SU-DHL-6 (cell line): ENCODE measurements around the gene CIB1.

Experiments
- EZH2phosphoT487 ChIP-seq: fragments of 200-600 bp; sonication (generic), shearing (Covaris generic); conservative IDR thresholded peaks from 2 replicates; pipeline ENCODE4 v1.6.1; 2018; ENCODE audit warnings: mild to moderate bottlenecking, antibody characterized with exemption, low read length, moderate library complexity, mixed read lengths
- TF ChIP-seq, protein P1 (sequence below): fragments of 200-600 bp; sonication (generic); IDR thresholded peaks from one replicate; pipeline ENCODE4 v1.5.1; 2017; ENCODE audit warnings: antibody characterized with exemption, mild to moderate bottlenecking, low read length, moderate library complexity; ENCODE audit not compliant: insufficient read depth, poor library complexity, severe bottlenecking

DNA sequence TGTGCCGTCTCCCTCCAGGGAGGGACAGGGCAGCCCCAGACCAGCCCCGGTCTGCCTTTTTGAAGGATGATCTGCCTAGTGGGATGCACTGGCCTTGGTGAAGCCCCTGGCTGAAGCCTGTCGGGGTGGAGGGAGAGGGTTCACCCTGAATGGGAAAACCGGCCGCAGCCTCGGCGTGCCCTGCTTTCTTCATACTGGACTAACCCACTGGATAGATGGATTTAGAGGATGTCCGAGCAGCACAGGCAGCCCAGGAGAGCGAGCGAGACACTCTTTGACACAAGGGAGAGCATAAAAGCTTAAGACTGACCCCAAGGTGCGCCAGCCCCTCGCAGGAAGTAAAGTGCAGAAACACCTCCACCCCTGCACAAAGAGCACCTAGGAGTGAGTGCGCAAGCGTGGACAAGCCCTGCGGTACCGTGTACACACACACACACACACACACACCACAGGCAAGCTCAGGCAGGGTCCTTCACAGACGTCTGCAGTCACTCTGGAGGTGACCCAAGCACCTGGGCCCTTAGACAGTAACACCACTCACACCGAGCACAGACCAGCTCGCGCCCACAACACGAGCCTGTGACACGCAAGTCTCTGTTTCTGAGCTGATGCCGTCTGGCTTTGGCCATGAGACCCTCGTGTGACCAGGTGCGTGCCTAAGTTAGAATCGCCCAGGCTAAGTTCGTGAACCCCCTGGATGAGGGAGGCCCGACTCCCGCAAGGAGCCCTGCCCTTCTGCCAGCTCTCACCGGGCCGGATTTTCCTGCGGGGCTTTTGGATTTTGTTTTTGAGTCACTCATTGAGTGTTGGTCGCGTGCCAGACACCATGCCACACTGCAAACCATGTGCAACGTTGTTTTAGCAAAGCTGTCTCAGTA is 21.3 kb downstream of the CIB1 start:
- TF ChIP-seq, protein P1, sequence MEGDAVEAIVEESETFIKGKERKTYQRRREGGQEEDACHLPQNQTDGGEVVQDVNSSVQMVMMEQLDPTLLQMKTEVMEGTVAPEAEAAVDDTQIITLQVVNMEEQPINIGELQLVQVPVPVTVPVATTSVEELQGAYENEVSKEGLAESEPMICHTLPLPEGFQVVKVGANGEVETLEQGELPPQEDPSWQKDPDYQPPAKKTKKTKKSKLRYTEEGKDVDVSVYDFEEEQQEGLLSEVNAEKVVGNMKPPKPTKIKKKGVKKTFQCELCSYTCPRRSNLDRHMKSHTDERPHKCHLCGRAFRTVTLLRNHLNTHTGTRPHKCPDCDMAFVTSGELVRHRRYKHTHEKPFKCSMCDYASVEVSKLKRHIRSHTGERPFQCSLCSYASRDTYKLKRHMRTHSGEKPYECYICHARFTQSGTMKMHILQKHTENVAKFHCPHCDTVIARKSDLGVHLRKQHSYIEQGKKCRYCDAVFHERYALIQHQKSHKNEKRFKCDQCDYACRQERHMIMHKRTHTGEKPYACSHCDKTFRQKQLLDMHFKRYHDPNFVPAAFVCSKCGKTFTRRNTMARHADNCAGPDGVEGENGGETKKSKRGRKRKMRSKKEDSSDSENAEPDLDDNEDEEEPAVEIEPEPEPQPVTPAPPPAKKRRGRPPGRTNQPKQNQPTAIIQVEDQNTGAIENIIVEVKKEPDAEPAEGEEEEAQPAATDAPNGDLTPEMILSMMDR: no peak
- TF ChIP-seq EZH2phosphoT487: no peak
